HepG2 (cell line): ENCODE data around the gene RNF208. TPM values are rescaled to one million over a fixed set of nuclear protein-coding genes. Genes with fewer than 3 reads are reported as not detected.

Experiments used
- CEBPB ChIP-seq: IDR thresholded peaks from 2 replicates; pipeline ENCODE4 v1.6.1; 2011; ENCODE audit warnings: low read depth, low read length, improper control_type of control experiment, borderline replicate concordance
- DBP ChIP-seq: sonication (generic); formaldehyde crosslinking; IDR thresholded peaks from 2 replicates; pipeline ENCODE4 v1.4.0; 2020; ENCODE audit warnings: missing genetic modification reagents; ENCODE audit errors: not compliant biosample characterization
- FOXK1 ChIP-seq: sonication (generic); formaldehyde crosslinking; IDR thresholded peaks from 2 replicates; pipeline ENCODE4 v1.4.0; 2020; ENCODE audit warnings: low read depth, missing genetic modification reagents, borderline replicate concordance
- HOXA7 ChIP-seq: sonication (generic); formaldehyde crosslinking; IDR thresholded peaks from 2 replicates; pipeline ENCODE4 v1.8.1; 2022; ENCODE audit warnings: mild to moderate bottlenecking, missing genetic modification reagents, moderate library complexity
- RCOR2 ChIP-seq: IDR thresholded peaks from 2 replicates; pipeline ENCODE4 v1.6.1; 2016; ENCODE audit warnings: missing biosample characterization, missing genetic modification reagents
- REPIN1 ChIP-seq: sonication (generic); formaldehyde crosslinking; IDR thresholded peaks from 2 replicates; pipeline ENCODE4 v1.8.0; 2022; ENCODE audit warnings: missing genetic modification reagents, low read depth, mild to moderate bottlenecking, borderline replicate concordance
- RXRB ChIP-seq: IDR thresholded peaks from 2 replicates; pipeline ENCODE4 v1.6.1; 2016; ENCODE audit warnings: borderline replicate concordance, missing genetic modification reagents, missing compliant biosample characterization
- SKI ChIP-seq: fragments of 450-650 bp; IDR thresholded peaks from one replicate; pipeline ENCODE4 v1.6.1; 2018; ENCODE audit warnings: mild to moderate bottlenecking; ENCODE audit not compliant: partially characterized antibody
- ZBTB7B ChIP-seq: sonication (generic); formaldehyde crosslinking; IDR thresholded peaks from 2 replicates; pipeline ENCODE4 v1.4.0; 2020; ENCODE audit warnings: missing genetic modification reagents
- ZNF101 ChIP-seq: sonication (generic); formaldehyde crosslinking; IDR thresholded peaks from 2 replicates; pipeline ENCODE4 v1.4.0; 2020; ENCODE audit warnings: mild to moderate bottlenecking, low read depth, missing genetic modification reagents, borderline replicate concordance
- ZNF598 ChIP-seq: sonication (generic); formaldehyde crosslinking; IDR thresholded peaks from 2 replicates; pipeline ENCODE4 v1.5.1; 2020; ENCODE audit warnings: mild to moderate bottlenecking, missing genetic modification reagents, borderline replicate concordance
- ZNF766 ChIP-seq: sonication (generic); formaldehyde crosslinking; IDR thresholded peaks from 2 replicates; pipeline ENCODE4 v1.5.0; 2020; ENCODE audit warnings: missing genetic modification reagents, borderline replicate concordance
- polyA plus RNA-seq, 8 experiments: library from polyadenylated mRNA; depleted of rRNA in 3 of 8; stranded (reverse) in 7 of 8; unstranded in 1 of 8; fragments of >200 nt; fragmentation: Illumina TruSeq in 4 of 8; extraction: Trizol in 4 of 8; gene quantifications; 2 replicates each; pipeline versions ENCODE4 v1.2.1 to v1.2.3, GENCODE V29; 2011 to 2016; ENCODE audit warnings: low read depth in 4 of 8, missing spikeins in 1 of 8, mixed read lengths in 1 of 8; ENCODE audit not compliant: insufficient read depth in 1 of 8
- total RNA-seq, 5 experiments: library from RNA; depleted of rRNA; stranded (reverse); fragments of >200 nt; fragmentation: Illumina TruSeq; extraction: Trizol; gene quantifications; 2 replicates each; pipeline ENCODE4 v1.2.3, GENCODE V29; 2016; ENCODE audit warnings: low read depth in 1 of 5
- TF ChIP-seq, protein P1 (sequence below): sonication (generic); formaldehyde crosslinking; IDR thresholded peaks from 2 replicates; pipeline ENCODE4 v1.4.0; 2020; ENCODE audit warnings: low read depth, mild to moderate bottlenecking, missing genetic modification reagents
- TF ChIP-seq, protein P2 (sequence below): sonication (generic); formaldehyde crosslinking; IDR thresholded peaks from 2 replicates; pipeline ENCODE4 v1.4.0; 2020; ENCODE audit warnings: mild to moderate bottlenecking, missing genetic modification reagents
- TF ChIP-seq, protein P3 (sequence below): sonication (generic); formaldehyde crosslinking; IDR thresholded peaks from 2 replicates; pipeline ENCODE4 v1.8.0; 2022; ENCODE audit warnings: missing genetic modification reagents, mild to moderate bottlenecking, inconsistent platforms, borderline replicate concordance
- TF ChIP-seq, protein P4 (sequence below): sonication (generic); formaldehyde crosslinking; IDR thresholded peaks from 2 replicates; pipeline ENCODE4 v1.4.0; 2020; ENCODE audit warnings: missing genetic modification reagents
- TF ChIP-seq, protein P5 (sequence below): sonication (generic); formaldehyde crosslinking; IDR thresholded peaks from 2 replicates; pipeline ENCODE4 v1.4.0; 2020; ENCODE audit warnings: missing genetic modification reagents

RNF208 gene
- total and polyA plus RNA-seq, 2 of the 13 experiments (the other 11 are each of a cell fraction or from before 2014, with no cell fraction given): 1.6 to 2.1 TPM

DNA sequence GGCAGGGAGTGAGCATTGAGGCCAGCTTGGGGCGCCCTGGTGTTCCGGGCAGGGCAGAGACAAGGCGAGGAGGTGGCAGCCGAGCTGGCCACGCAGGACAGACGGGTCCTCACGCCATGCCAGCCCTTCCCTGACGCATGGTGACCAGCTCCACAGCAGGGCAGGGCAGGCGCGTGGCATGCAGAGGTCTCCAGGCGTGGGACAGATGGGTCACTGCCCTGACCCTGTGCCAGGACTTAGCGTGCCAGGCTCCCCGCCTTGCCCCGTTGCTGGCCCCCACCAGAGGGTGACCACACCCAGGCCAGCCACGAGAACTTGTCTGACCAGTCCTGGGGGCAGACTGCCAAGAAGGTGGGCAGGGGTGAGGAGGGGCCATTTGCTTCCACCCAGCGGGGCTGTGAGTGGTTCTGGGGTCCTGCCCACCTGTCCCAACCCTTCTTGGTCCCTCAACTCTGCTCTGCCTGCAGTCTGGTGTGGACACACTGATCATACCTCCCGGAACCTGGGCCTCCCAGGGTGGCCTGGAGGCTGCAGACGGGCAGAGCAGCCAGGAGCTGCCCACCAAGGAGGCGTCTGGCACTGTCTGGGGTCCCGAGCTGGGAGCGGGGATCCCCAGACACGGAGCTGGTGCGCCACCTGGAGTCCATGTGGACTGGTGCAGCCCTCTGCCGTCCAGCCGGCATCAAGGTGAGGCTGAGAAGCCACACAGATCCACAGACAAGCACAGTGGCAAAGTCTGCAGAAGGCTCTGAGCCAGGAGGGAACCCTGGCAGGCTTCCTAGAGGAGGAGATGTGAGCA lies 5.2 kb upstream of the RNF208 start, which contains the start of gene RNF224 (continued):
- TF ChIP-seq, protein P1, sequence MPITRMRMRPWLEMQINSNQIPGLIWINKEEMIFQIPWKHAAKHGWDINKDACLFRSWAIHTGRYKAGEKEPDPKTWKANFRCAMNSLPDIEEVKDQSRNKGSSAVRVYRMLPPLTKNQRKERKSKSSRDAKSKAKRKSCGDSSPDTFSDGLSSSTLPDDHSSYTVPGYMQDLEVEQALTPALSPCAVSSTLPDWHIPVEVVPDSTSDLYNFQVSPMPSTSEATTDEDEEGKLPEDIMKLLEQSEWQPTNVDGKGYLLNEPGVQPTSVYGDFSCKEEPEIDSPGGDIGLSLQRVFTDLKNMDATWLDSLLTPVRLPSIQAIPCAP (CRISPR knock-in tag): no peak
- TF ChIP-seq, protein P2, sequence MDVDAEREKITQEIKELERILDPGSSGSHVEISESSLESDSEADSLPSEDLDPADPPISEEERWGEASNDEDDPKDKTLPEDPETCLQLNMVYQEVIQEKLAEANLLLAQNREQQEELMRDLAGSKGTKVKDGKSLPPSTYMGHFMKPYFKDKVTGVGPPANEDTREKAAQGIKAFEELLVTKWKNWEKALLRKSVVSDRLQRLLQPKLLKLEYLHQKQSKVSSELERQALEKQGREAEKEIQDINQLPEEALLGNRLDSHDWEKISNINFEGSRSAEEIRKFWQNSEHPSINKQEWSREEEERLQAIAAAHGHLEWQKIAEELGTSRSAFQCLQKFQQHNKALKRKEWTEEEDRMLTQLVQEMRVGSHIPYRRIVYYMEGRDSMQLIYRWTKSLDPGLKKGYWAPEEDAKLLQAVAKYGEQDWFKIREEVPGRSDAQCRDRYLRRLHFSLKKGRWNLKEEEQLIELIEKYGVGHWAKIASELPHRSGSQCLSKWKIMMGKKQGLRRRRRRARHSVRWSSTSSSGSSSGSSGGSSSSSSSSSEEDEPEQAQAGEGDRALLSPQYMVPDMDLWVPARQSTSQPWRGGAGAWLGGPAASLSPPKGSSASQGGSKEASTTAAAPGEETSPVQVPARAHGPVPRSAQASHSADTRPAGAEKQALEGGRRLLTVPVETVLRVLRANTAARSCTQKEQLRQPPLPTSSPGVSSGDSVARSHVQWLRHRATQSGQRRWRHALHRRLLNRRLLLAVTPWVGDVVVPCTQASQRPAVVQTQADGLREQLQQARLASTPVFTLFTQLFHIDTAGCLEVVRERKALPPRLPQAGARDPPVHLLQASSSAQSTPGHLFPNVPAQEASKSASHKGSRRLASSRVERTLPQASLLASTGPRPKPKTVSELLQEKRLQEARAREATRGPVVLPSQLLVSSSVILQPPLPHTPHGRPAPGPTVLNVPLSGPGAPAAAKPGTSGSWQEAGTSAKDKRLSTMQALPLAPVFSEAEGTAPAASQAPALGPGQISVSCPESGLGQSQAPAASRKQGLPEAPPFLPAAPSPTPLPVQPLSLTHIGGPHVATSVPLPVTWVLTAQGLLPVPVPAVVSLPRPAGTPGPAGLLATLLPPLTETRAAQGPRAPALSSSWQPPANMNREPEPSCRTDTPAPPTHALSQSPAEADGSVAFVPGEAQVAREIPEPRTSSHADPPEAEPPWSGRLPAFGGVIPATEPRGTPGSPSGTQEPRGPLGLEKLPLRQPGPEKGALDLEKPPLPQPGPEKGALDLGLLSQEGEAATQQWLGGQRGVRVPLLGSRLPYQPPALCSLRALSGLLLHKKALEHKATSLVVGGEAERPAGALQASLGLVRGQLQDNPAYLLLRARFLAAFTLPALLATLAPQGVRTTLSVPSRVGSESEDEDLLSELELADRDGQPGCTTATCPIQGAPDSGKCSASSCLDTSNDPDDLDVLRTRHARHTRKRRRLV (CRISPR knock-in tag): no peak
- TF ChIP-seq REPIN1: 0 out of 2 replicates have a peak, but pooled peaks have one; percentile 27
- TF ChIP-seq, protein P3, sequence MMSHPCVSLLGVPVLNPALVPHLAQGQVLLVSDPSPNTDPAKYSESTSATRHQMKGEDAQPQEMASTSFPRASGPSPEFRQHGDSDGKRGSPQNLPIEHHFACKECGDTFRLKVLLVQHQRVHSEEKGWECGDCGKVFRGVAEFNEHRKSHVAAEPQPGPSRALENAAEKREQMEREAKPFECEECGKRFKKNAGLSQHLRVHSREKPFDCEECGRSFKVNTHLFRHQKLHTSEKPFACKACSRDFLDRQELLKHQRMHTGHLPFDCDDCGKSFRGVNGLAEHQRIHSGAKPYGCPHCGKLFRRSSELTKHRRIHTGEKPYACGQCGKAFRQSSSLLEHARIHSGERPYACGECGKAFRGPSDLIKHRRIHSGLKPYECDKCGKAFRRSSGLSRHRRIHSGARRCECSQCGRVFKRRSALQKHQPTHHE: no peak
- TF ChIP-seq ZBTB7B: peak; percentile 76; the same call in 1 of the 2 replicates
- no peak for TF ChIP-seq HOXA7 (CRISPR knock-in tag)
- TF ChIP-seq RCOR2 (CRISPR knock-in tag): no peak
- TF ChIP-seq, protein P4, sequence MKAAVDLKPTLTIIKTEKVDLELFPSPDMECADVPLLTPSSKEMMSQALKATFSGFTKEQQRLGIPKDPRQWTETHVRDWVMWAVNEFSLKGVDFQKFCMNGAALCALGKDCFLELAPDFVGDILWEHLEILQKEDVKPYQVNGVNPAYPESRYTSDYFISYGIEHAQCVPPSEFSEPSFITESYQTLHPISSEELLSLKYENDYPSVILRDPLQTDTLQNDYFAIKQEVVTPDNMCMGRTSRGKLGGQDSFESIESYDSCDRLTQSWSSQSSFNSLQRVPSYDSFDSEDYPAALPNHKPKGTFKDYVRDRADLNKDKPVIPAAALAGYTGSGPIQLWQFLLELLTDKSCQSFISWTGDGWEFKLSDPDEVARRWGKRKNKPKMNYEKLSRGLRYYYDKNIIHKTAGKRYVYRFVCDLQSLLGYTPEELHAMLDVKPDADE: no peak
- no peak for TF ChIP-seq ZNF101
- peak; percentile 34; the same call in 1 of the 2 replicates for TF ChIP-seq RXRB
- TF ChIP-seq CEBPB: no peak
- no peak for TF ChIP-seq ZNF766 (CRISPR knock-in tag)
- peak; percentile 80 for TF ChIP-seq SKI
- peak; percentile 75; the same call in 1 of the 2 replicates for TF ChIP-seq ZNF598
- 0 out of 2 replicates have a peak, but pooled peaks have one; percentile 13 for TF ChIP-seq FOXK1 (CRISPR knock-in tag)
- TF ChIP-seq DBP (CRISPR knock-in tag): no peak
- TF ChIP-seq, protein P5, sequence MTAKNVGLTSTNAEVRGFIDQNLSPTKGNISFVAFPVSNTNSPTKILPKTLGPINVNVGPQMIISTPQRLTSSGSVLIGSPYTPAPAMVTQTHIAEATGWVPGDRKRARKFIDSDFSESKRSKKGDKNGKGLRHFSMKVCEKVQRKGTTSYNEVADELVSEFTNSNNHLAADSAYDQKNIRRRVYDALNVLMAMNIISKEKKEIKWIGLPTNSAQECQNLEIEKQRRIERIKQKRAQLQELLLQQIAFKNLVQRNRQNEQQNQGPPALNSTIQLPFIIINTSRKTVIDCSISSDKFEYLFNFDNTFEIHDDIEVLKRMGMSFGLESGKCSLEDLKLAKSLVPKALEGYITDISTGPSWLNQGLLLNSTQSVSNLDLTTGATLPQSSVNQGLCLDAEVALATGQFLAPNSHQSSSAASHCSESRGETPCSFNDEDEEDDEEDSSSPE: no peak
